ENCODE measurements around the gene HMCN2.

GRCh38 chr9:130453487-130453886 lies 187.9 kb downstream of the HMCN2 start:
- TF ChIP-seq CTCF (IDR thresholded peaks at IDR 0.05) (no peak), POLR2A (IDR thresholded peaks at IDR 0.05) (no peak)
